Gastrocnemius medialis (tissue), 4 donors: ENCODE measurements around the gene RHCE.
"Not testable (repeated sequence)": the region's sequence is repeated elsewhere in the genome, so short reads cannot be mapped to it uniquely, and the experiment has no call there.

Source experiments
- CTCF ChIP-seq, 5 experiments: fragments of 450-650 bp in 3 of 5; fragments of 200-600 bp in 2 of 5; sonication (generic) in 2 of 5; IDR thresholded peaks in 4 of 5; conservative IDR thresholded peaks in 1 of 5; 1 replicate in 4 of 5; 2 replicates in 1 of 5; pipeline ENCODE4 v1.5.1; 2016 to 2019; ENCODE audit warnings: antibody characterized with exemption in 5 of 5, mild to moderate bottlenecking in 3 of 5, moderate library complexity in 3 of 5
- POLR2A ChIP-seq, 2 donors: fragments of 450-650 bp; IDR thresholded peaks; one replicate each; pipeline ENCODE4 v1.6.1; 2017; ENCODE audit warnings: antibody characterized with exemption in 2 of 2, mild to moderate bottlenecking in 2 of 2, moderate library complexity in 2 of 2

- not testable (repeated sequence) for TF ChIP-seq POLR2A (IDR thresholded peaks at IDR 0.05); CTCF (IDR thresholded peaks at IDR 0.05 in 4 of 5, conservative IDR thresholded peaks at IDR 0.05 in 1 of 5)
Observed at GRCh38 chr1:25414578-25414977, 6.0 kb downstream of the RHCE start.
